GM12872 (cell line): Measurements from ENCODE around the gene TMEM178B.

Experiments
- CTCF ChIP-seq: IDR thresholded peaks from 3 replicates; pipeline ENCODE4 v1.5.1; 2011; ENCODE audit warnings: low read depth, mild to moderate bottlenecking, low read length, moderate library complexity; ENCODE audit not compliant: insufficient read depth

TMEM178B gene

DNA sequence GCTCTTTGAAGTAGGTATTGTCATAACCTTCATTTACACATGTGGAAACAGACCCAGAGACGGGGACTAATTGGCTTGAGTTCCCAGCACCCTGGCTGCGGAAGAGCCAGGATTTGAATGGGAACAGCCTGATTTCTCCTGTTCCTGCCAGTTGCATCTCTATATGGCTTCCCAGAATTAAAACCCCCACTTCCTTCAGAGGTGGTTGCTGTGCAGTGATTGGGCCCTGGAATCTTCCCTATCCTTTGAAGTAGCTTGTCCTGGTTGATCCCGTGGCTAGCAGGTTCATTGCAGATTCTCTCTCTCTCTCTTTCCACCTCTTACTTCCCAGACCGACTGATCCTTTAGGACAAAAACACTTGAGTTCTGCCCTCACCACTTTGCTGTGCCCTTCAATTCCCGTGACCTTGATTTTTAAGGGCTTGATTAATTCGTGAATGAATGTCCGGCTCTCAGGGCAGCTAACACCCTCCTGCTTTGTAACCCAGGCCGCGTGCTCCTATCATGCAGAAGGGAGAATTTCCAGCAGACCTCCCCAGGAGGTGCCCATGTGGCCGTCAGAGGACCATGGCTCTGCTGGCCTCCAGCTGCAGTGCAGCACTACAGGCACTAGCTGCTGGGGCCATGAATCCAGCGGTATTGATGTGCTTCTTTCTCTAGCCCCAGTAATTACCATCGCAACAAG lies 356.7 kb downstream of the TMEM178B start:
- TF ChIP-seq CTCF: no peak

DNA sequence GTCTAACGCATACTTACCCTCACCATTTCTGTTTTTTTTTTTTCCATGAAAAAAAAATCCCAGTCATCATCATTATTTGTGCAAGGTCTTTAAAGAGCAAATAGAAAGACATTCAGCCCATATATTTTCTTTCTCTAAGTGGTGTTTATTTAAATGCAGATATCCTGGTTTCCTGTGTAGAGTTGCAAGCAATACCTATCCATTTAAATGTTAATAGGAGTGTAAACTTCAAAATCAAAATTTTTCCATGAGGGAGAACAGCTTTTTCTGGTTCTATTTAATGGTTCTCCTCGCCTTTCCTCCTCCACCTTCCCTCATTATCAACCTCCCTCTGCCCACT lies 357.2 kb downstream of the TMEM178B start:
- TF ChIP-seq CTCF: no peak

- no peak for TF ChIP-seq CTCF
Observed at GRCh38 chr7:141431711-141432110, 357.8 kb downstream of the TMEM178B start.

GRCh38 chr7:141433698-141434097 lies 359.8 kb downstream of the TMEM178B start:
- no peak for TF ChIP-seq CTCF

DNA sequence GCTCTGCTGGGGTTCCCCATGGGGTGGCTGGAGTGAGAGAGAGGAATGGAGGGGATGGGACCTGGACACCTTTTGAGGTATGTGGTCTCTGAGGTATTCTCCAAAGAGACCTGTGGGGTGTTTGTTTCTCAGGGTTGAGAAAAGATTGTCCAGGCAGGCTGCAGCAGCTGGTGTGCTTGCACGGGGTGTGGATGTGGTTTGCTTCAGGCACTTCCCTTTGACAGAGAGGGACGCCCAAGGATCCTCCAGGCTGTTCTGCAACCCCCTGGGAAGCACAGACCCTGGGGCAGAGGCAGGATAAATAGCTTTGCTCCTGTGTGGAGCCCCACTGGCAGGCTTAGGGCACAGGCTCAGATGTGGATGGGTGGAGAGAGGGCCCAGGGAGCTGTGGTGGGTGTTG lies 362.3 kb downstream of the TMEM178B start:
- TF ChIP-seq CTCF: no peak

- no peak for TF ChIP-seq CTCF
Observed at GRCh38 chr7:141436575-141437075, 362.8 kb downstream of the TMEM178B start.

DNA sequence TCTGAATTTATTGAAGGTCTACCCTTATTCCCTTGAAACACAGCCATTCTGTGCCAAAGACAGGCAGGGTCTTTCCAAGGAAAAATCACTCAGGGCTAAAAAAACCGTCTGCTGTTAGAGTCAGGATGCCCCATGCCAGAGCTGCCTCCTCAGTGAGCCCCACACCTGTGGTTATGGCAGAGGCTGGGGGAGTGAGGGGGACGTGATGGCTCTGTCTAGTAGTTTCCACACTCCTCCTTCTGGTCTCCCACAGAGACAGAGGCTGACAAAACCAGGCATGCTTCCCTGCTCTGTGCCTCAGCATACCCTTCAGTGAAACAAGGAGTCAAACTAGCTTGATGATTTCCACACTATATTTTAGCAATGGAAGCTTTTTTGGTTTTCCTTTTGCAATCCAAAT lies 365.3 kb downstream of the TMEM178B start:
- no peak for TF ChIP-seq CTCF
